Epithelial cell of proximal tubule (primary cell): ENCODE data around the gene LDAF1. TPM values are rescaled to one million over a fixed set of nuclear protein-coding genes. Genes with fewer than 3 reads are reported as not detected.
"Not testable (repeated sequence)": the region's sequence is repeated elsewhere in the genome, so short reads cannot be mapped to it uniquely, and the experiment has no call there.

ENCODE experiments used
- DNase-seq: peaks from one replicate; pipeline ENCODE4 v3.0.0-alpha.2; 2011; ENCODE audit warnings: low read depth
- H3K4me3 ChIP-seq: 2 replicates; pipeline ENCODE4 v1.5.1; 2011; ENCODE audit warnings: low read depth, mild to moderate bottlenecking, low read length
- CTCF ChIP-seq: conservative IDR thresholded peaks from 2 replicates; pipeline ENCODE4 v1.5.1; 2012; ENCODE audit warnings: low read depth, mild to moderate bottlenecking, low read length
- total RNA-seq: library from RNA; depleted of rRNA; stranded (reverse); fragments of >200 nt; gene quantifications from 2 replicates; pipeline ENCODE4 v1.2.3, GENCODE V29; 2015

Gene LDAF1
- 26.0 and 55.3 TPM in 2 replicates for total RNA-seq

DNA sequence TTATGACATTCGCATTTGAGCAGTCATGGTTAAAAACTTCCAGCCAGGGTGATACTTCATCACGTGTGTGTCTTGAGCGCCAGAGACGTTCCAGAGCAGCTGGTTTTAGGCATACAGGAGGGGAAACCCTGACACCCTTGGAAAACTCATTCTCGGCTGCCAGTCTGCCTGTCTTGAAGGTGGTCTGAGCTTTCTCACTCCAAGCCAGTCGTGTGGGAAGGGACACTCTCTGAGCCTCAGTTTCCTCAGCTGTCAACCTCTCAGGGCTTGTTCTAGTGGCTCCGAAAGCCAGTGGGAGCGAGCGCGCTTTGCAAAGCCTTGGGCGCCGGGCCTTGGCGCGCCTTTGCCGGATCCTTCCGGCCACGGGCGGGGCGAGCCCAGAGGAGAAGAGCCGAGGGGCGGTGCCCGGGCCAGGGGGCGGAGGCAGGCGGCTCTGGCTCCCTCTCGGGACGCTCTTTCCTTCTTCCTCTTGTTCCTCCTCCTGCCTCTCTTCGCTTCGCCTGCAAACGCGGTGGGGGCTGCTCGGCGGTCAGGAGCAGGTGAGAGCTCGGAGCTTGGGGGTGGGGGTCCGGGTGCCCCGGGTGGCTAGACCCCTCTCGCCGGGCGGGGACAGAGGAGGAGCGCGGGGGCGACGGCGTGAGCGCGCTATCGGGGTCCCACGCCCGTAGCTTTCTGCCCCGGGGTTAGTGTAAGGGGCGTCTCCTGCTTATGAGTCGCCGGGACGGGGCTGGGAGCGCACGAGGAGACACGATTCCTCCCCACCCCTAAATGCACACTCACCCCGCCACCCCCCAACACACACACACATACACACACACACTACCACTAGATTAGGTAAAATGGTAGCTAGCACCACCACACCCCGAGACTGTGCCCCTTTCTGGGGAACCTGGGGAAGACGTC lies at the start of gene LDAF1:
LDAF1 (plus strand) TSS at position 467 of the 903 bp plus-strand sequence. CDS start 2,509 bp downstream, outside the sequence.
- peak within 1 kb of the TSS; percentile 78 for H3K4me3 ChIP-seq
- DNase-seq = no peak
- no peak for TF ChIP-seq CTCF

DNA sequence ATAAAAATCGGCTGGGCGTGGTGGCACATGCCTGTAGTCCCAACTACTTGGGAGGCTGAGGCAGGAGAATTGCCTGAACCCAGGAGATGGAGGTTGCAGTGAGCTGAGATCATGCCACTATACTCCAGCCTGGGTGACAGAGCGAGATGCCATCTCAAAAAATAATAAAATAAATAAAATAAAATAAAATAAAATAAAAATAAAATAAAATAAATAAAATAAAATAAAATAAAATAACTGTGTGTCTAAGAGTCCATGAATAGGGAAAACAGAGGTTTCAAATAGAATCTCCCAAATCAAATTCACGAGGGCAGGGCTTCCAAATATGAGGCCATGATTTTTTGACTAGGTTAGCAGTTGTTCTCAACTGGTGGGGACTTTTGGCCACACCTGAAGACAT lies 42.9 kb upstream of the LDAF1 start:
- not testable (repeated sequence) for H3K4me3 ChIP-seq, DNase-seq

DNA sequence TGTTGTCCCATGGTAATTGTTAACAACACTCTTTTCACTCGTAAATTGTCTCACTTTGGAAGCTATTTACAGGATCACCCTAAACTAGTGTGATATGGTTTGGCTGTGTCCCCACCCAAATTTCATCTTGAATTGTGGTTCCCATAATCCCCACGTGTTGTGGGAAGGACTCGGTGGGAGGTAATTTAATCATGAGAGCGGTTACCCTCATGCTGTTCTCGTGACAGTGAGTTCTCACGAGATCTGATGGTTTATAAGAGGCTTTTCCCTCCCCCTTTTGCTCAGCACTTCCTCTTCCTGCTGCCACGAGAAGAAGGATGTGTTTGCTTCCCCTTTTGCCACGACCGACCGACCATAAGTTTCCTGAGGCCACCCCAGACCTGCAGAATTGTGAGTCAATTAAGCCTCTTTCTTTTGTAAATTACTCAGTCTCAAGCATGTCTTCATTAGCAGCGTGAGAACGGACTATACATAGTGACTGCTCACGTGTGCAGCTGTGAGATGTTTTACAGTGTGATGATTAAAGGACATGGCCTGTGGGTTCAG lies 42.3 kb upstream of the LDAF1 start:
- TF ChIP-seq CTCF = no peak
- H3K4me3 ChIP-seq = no peak overlapping the region
- no peak for DNase-seq

DNA sequence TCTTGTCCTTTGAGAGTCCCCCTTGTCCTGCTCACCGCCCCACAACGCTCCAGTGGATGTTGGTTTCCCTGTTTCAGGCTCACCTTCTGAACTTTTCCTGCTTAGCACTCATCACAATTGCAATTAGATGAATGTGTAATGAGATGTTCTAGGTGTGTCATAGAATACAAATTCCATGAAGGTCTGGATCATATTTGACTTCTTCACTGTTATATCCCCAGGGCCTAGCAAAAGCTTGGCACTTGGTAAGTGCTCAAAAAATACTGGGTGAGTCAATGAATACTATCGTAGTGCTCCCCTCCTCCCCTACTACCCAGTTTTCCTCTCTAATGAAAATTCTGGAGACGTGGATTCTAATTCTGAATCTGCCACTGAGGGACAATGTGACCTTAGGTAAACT lies 40.9 kb upstream of the LDAF1 start:
- no peak for DNase-seq
- TF ChIP-seq CTCF = no peak

DNA sequence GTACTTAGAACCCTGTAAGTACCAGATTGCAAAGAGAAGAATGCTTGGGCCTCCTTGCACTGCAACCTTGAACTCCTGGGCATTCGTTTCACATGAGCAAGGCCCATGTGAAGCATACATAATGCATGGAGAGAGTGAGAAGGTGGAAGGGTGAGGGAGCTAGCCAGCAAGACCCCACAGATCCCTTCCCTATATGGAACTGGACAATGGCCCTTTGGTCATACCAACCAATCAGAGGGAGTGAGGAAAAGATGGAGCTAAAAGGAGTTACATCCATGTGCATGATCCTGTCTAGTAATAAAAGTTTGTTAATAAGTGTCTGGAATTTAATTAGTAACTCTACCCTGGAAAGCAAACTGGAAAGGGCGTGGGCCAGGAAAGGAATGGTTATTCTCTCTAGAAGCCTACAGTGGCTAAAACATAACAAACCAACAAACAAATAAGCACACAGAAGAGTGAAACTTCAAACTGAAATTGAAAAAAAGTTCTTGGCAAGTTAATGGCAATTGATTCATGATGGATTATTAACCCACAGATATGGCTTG lies 37.4 kb upstream of the LDAF1 start:
- DNase-seq = peak; percentile 50
- TF ChIP-seq CTCF = no peak
- no peak overlapping the region for H3K4me3 ChIP-seq

More for the DNA sequence above, 40.9 kb upstream of the LDAF1 start:
- no peak overlapping the region for H3K4me3 ChIP-seq

- no peak for DNase-seq
- H3K4me3 ChIP-seq = no peak overlapping the region
- no peak for TF ChIP-seq CTCF
These were observed 33.3 kb upstream of the LDAF1 start for GRCh38 chr16:21125191-21125590.

- H3K4me3 ChIP-seq = no peak overlapping the region
- no peak for DNase-seq
- TF ChIP-seq CTCF = no peak
These were observed 32.0 kb upstream of the LDAF1 start for GRCh38 chr16:21126518-21126917.
